IPS DF 19.7 (cell line): ENCODE measurements around the gene MAN1C1.

Experiments used
- DNase-seq: peaks from one replicate; pipeline ENCODE4 v3.0.0-alpha.2; 2013; ENCODE audit warnings: low read depth, low spot score

Gene MAN1C1

DNA sequence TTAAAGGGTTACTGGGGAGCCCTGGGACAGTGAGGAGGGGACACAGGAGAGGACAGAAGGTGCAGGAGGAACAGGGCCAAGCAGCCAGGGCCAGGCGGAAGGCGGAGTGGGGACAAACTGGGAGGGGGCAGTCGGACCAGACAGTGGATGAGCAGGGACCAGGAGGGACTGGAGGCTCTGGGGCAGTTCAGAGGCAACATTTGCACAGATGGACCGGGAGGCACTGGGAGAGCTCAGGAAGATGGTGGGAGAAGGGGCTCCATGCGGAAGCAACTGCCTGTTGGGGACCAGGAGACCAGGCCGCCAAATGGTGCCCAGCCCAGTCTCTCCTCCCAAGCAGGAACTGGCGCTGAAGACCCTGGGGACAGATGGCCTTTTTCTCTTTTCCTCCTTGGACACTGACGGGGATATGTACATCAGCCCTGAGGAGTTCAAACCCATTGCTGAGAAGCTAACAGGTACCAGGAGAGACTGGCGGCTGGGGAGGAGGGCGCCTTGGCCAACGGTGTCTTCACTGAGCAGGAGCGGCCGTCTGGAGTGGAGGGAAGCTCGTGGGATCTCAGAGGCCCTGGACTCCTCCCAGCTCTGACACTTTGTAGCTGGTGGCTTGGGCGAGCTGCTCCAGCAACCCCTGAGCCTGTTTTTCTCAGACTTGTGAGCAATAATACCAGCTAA is 184.2 kb downstream of the MAN1C1 start:
- no peak for DNase-seq

DNA sequence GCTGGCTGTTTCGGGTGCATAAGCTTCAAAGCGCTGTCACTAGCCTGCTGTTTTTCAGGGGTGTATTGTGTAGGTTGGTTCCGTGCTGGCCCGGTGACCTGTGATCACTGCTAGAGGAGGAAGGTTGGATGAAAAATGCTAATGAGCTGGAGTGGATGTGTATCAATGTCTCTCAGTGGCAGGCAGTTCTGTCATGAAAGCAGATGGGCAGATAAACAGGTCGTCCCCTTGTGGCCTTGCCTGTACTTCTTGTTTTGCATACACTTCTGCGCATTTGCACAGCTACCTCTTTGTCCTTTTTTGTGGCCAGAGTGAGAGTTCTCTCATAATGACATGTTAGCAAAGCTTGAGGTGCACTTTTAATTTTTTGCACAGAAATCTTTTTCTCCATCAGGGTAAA is 186.3 kb downstream of the MAN1C1 start:
- no peak for DNase-seq

DNA sequence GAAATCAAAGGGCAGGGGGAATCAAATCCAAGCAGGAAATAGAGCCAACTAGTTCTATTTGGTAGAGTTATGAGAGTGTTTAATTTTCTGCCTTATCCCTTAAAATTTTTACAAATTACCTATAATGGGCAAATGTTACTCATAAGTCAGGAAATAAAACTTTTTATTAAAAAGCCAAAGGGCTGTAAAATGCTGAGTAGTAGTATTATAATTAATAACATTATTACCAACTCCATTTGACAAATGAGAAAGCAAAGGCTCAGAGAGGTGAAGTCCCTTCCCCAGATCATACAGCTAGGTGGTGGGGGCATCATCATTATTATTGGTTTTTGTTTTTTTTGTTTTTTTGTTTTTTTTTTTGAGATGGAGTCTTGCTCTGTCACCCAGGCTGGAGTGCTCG is 186.8 kb downstream of the MAN1C1 start:
- DNase-seq, result no peak

DNA sequence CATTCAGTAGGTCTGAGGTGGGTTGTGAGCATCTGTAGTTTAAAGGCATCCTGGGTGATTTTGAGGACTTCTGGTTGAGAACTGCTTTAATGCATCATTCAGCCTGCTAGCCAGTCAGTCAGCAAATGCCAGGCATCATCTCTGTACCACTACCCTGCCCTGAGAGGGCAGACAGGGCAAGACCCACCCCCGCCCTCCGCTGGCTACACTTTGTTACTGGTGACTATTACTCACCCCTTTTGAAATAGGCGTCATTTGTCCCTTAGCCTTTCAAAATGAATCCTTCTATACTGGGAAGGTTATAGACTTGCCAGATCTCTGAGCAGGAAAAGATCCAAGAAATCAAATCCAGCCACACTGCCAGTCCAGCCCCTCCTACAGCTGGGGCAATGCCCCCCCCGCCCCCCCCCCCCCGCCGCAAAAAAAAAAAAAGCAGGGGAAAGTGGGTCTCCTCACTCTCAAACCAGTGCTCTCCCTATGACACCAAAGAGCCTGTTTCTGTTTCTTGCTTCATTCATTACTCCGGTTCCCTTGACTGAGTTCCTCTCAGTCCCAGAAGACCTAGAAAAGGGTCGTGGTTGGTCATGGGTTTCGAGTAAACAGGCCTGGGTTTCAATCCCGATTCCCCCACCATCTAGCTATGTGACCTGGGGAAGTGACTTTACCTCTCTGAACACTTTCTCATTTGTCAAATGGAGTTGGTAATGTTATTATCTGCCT is 187.8 kb downstream of the MAN1C1 start:
- no peak for DNase-seq

DNA sequence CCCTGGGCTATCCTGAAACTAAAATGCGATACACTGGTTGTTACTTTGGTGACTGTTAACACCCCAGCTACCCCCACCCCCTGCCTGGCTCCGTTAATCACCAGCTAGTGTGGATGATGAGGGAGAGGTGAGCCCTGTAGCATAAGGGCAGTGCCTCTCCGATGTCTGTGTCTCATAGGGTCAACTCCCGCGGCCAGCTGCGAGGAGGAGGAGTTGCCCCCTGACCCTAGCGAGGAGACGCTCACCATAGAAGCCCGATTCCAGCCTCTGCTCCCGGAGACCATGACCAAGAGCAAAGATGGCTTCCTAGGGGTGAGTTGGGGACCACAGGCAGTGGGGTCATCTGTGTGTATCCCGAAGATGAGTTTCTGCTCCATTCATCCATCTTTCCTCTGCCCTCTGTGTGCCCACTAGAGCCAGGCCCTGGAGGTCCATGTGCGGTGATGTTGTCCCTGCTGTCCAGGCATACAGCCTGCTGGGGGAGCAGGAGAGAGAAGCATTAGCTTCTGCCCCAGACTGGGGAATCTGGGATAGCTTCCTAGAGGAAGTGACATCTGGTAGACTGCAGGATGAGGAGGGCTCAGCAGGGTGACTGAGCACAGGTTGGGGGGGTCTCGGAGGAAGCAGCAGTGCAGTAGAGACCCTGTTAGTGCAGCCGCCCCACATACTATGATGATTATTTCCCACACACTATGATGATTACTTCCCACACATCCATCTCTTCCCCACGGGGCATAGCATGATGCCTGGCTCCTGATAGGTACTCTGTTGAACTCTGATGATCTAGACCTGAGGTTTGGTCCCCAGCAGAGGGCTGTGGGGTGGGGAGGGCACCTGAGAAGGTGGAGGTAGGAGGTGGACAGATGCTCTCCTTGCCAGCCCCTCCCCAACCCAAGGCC is 188.6 kb downstream of the MAN1C1 start:
- DNase-seq, result no peak

DNA sequence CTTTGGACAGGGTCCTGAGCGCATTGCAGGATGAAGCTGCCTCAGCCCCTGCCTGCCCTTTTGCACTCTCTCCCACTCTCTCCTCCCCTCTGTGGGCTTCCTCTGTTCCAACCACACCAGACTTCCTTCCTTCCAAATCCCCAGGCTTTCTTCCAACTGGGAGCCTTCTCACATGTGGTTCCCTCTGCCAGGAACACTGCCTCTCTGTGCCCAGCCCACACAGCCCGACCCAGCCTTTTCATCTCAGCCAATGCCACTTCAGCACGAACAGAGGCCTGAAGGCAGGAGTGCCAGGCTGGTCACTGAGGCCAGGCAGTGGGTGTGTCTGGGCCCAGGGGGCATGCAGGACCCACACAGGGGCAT is 189.3 kb downstream of the MAN1C1 start:
- DNase-seq, result no peak

DNA sequence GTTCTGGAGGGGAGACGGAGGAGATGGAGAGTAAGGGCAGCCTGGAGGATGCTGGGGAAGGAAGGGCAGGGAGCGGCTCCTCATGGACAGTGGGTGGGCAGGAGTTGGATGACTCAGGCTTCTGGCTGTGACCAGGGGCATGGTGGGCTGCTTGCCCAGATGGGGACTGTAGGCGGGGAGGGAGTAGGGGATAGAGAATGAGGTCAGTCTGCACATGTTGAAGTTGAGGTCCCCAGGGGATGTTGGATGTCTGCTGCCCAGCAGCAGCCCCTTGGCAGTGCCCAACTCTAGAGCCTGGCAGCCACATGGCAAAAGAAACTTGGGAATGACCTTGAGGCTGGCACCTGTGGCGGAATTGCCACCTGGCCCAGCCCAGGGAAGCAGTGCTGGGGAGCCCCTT is 189.8 kb downstream of the MAN1C1 start:
- no peak for DNase-seq

DNA sequence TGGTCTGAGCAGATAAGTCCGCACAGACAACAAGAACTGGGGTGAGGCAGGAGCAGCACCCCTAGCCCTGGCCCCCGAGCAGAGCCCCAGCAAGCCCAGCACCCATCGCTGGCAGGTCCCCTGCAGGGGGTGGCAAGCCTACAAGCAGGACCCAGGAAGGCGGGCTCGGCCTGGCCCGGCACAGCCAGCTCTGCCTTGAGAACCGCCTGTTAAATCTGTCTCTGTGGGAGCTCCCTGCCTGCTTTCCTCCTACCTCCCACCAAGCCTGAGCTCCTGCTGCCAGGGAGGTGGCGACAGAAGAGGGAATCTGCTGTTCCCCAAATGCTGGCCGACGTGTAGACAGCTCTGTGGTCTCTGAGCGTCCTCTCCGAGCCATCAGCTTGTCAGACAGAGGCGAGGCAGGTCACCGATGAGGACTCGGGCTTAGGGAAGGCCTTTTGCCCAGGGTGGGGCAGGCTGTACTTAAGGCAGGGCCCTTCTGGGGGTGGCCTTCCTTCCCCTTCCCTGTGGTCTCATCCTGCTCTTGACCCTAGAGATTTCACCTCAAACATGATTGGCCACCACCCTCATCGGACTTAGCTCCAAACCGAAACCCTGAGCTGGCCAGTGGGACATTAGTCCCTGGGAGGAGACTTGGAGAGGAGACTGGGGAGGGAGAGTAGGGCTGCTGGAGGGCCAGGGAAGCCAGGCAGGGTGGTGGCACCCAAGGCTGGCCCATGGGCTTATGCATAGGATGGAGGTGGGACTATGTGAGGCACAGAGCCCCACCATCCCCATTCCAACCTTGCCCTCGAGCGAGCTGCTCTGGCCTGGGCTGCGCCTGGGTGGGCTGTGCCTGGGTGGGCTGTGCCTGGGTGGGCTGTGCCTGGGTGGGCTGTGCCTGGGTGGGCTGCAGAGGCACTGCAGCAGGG is 191.1 kb downstream of the MAN1C1 start:
- no peak for DNase-seq

DNA sequence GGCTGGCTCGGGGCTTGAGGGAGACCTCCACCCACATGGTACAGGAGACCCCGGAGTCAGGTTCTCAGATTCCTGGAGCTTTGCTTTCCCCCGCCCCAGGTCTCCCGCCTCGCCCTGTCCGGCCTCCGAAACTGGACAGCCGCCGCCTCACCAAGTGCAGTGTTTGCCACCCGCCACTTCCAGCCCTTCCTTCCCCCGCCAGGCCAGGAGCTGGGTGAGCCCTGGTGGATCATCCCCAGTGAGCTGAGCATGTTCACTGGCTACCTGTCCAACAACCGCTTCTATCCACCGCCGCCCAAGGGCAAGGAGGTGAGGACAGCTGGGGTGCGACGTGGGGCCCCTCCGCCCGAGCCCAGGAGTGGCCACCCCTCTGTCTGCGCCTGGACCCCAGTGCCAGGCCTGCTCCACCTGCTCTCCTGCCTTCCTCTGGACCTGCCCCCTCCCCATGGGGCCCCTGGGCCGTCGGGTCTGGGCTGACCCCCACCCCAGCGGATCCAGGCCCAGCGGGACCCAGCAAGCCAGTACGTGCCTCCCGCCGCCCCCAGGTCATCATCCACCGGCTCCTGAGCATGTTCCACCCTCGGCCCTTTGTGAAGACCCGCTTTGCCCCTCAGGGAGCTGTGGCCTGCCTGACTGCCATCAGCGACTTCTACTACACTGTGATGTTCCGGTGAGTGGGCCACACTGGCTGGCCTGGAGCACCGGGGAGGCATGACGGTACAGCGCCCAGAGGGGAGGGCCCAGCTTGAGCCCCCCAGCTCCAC is 192.1 kb downstream of the MAN1C1 start:
- no peak for DNase-seq

DNA sequence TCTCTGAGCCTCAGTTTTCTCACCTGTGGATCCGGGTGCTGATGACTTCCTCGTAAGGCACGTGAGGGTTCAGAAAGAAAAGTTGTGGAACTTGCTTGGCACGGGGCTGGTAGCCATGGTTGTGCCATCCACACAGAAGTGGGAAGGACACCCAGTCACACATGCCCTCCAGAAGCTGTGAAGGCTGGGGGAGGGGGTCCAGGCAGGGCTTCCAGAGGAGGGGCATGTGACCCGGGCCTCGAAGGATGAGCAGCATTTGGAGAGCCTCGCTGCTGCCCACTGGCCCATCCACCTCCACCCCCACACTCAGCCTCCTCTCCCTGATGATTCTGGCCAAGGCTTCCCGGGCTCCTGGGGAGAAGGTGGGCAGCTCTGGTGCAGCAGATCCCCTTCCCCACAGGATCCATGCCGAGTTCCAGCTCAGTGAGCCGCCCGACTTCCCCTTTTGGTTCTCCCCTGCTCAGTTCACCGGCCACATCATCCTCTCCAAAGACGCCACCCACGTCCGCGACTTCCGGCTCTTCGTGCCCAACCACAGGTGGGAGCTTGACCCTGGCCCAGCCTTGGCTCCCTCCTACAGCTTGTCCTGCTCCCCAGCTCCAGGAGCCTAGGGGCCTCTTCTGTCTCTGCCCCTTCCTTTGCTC is 192.8 kb downstream of the MAN1C1 start:
- no peak for DNase-seq

DNA sequence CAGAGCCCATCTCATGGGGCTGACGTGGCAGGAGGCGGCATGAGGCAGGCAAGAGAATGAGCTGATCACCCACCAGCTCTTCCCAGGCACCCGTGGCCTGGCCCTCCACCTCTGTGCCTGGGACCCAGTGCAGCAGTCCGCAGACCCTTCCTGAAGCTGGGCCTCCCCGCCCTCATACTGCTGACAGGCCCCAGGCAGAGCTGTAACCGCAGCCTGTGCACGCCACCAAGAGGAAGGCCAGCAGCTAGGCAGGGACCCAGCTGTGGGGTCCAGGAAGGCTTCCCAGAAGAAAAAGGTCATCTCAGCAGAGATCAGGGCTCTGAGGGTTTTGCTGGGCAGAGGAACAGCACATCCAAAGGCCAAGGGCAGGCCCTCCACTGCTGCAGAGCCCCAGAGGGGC is 193.3 kb downstream of the MAN1C1 start:
- no peak for DNase-seq

DNA sequence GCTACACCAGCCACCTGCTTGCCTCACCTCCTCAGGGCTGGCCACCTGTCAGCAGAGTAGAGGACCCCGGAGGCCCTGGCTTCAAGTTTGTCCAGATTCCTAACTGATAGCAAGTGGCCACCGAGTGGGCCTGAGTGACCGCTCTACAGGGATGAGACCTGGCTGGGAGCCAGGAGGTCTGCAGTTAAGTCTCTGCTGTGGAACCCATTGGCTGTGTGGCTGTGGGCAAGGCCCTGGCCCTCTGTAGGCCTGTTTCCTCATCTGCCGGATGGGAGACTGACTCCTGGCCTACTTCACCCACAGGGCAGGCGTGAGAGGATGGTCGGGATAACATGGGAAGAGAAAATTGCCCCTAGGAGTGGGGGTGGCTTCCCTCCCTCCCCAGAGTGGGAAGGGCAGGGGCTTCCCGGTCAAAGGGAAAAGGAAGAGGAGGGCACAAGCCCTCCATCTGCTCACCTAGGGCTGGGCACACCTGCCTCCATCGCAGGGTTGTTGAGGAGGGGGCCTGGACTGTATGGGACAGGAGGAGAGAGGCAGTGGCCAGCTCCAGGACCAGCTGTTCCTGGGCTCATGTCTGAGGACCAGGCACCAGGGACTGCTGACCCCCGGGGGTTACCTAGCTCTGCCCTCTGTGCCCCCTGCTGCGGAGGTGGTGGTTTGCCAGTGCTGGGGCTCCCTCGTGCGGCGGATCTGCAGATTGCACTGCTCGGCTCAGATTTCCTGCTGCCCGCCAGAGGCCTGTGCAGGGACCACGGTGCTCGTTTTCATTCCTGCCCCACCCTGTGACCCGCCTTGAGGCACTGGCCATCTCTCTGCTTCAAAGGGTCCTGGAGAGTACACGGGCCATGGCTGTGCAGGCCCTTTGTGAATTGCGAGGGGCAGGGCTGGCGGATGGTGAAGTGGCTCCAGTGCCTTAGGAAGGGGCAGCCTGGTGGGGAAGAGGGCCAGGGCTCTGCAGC is 194.0 kb downstream of the MAN1C1 start:
- no peak for DNase-seq

DNA sequence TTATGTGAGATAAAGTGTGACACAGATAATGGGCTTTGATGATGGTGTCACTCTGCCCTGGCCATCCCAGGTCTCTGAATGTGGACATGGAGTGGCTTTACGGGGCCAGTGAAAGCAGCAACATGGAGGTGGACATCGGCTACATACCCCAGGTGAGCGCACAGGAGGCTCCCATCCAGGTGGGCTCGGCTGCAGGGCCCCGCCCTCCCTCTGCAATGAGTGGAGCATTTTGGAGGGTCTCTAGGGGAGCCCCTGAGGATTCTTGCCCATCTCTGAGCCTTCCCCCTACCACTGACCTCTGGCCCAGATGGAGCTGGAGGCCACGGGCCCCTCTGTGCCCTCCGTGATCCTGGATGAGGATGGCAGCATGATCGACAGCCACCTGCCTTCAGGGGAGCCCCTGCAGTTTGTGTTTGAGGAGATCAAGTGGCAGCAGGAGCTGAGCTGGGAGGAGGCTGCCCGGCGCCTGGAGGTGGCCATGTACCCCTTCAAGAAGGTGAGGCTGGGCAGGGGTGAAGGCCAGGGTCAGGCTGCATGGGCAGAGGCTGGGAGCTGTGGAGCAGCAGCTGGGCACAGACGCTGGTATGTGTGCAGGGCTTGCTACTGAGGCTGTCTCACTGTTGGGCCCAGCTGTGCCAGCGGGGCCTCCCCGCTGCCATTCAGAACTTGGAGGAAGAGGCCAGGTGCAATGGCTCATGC is 194.9 kb downstream of the MAN1C1 start:
- DNase-seq, result no peak

DNA sequence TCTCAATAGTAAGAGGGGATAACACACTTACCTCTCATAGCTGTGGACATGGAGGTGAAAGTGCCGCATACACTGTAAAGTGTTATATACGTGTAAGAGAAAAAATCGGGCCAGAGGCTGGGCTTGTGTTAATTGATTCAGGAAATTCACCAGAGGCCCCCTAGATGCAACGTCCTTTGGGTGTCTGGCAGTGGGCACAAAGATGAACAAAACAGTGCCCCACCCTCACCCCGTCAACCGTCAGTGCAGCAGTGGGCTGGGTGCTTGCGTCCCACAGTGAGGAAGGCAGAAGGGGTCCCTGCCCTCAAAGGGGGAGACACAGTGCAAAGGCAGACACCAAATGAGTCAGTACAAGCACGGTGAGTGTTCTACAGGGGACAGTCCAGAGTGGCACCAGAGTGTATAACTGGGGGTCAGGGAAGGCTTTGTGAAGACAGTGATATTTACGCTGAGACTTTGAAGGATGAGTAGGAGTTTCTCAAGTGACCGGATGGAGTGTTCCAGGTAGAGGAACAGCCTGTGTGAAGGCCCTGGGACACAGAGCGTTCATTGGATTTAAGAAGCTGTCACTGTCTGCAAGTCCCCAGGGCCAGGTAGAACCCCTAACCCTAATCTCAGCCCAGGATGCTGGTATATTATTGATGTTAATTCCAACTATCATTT is 196.6 kb downstream of the MAN1C1 start:
- no peak for DNase-seq

DNA sequence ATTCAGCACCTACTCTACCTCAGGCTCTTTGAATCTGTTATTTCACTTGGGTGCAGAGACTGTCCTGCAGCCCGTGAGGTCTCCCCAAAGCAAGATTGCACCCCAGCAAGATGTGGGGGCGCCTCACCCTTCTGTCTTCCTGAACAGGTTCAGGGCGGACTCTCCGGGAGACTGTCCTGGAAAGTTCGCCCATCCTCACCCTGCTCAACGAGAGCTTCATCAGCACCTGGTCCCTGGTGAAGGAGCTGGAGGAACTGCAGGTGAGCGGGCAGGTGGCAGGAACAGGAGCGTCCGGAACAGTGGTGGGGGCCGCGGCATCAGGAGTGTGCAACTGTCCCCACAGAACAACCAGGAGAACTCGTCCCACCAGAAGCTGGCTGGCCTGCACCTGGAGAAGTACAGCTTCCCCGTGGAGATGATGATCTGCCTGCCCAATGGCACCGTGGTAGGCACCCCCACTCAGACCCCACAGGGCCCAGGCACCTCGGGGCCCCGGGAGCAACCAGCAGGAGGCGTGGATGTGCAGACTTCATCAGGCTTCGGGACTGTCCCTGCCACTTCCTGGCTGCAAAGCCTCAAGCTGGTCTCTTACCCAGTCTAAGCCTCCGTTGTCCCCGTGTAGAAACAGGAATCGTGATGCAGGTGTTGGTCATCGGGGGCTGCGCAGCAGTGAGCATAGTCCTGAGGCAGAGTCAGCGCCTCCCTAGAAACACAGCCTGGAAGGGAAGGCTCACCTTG is 197.3 kb downstream of the MAN1C1 start:
- DNase-seq, result no peak

DNA sequence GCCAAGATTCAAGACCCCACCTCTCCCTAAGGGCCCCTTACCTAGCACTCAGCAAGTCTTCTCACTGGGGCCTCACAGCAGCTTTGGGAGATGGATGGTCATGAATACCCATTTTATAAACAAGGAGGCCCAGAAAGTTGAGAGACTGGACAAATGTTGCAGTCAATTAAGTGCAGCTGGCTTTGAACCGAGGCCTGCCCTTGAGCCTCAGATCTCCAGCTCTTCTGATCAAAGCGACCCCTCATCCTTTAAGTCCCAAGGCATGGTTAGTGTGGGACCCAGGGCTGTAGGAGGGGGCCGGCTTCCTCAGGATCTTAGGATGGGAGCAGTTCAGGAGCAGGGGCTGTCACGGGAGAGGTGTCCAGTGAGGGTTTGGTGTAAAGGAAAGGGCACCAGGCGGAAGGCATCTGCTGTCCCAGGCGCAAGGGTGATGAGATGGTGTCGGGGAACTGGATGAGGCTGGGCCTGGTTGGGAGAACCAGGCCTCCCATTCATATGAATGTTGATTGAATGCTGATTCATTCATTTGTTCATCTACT is 198.0 kb downstream of the MAN1C1 start:
- DNase-seq, result no peak
